HG03135 (cell line): ENCODE measurements around the gene LDHAL6A.

Source experiments
- ATAC-seq: cut with Tn5 transposase; IDR thresholded peaks from one replicate; pipeline ENCODE4 v1.9.1; 2021; ENCODE audit warnings: mild to moderate bottlenecking, moderate library complexity; ENCODE audit not compliant: unreplicated experiment

LDHAL6A gene

GRCh38 chr11:18490319-18490718, 34.7 kb downstream of the LDHAL6A start:
- ATAC-seq: no peak

GRCh38 chr11:18490736-18491485, 35.3 kb downstream of the LDHAL6A start:
- ATAC-seq: no peak

- ATAC-seq: no peak
Measured at GRCh38 chr11:18491924-18492323, 36.3 kb downstream of the LDHAL6A start.

- no peak for ATAC-seq
Measured at GRCh38 chr11:18492888-18493287, 37.2 kb downstream of the LDHAL6A start.

DNA sequence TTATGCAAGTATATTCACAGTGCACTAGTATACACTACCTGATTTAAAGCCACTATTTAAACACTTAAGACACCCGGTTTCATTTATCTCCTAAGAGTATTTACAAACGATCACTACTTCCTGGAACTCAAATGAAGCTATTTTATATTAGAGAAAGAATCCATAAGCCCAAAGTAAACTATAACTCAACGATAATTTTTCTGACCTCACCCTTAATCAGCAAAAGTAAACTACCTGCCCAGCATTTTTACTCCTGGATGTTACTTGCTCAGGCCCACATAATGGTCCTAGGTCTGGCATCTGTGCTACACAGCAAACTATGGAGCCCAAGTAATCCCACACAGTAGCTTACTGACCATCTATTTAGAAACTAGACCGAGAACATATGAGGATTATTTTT, 37.7 kb downstream of the LDHAL6A start:
- no peak for ATAC-seq

DNA sequence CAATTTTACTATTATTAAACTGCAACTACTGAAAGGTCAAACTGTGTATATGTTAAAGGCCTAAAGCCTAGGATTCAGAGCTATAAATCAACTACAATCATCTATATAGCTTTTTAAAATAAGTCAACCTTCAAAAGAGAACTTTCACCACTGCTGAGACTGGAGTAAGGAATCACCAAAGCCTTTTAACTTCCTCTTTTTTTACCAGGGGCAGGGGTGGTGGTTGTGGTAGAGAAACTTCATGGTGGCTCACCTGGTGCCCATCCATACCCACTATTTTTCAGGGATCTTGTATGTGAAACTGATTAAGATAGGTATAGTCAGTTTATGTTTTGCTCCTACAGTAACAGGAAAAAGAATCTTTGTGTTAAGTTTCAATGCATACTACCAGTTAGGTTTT, 39.6 kb downstream of the LDHAL6A start:
- ATAC-seq: no peak

GRCh38 chr11:18495703-18496102, 40.0 kb downstream of the LDHAL6A start:
- no peak for ATAC-seq

- no peak for ATAC-seq
Measured at GRCh38 chr11:18498039-18498438, 42.4 kb downstream of the LDHAL6A start.

DNA sequence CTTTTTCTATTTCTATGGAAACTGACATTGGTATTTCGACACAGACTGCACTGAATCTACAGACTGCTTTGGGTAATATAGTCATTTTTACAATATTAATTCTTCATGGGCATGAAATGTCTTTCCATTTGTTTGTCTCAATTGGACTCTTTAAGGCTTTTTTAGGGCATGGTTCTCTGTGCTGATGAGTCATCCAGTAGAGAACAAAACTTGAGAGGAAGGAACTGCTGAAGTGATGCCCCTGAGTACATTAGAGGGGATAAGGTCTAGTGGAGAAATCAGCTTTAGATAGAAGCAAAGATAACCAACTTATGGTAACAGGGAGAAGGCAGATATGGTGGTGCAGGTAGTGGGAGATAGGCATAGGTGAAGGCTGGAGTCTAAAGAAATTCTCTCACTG, 46.0 kb downstream of the LDHAL6A start:
- no peak for ATAC-seq

DNA sequence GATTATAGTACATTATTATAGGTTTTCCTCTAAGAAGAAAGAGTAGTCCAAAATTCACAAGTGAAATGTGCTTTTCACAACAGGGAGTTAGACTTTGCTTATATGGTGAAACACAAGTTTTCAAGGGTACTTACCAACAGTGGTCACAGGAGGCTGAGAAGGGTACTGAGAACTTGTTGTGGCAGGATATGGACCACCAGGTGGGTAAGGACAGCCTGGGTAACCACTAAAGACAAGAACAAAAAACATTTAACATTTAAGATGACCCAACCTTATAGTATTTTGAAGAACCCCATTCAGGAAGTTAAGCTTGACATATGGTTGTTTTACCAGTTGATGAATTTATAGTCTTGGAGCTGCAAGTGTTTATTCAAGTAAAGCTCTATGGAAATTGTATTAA, 46.7 kb downstream of the LDHAL6A start:
- ATAC-seq: no peak

DNA sequence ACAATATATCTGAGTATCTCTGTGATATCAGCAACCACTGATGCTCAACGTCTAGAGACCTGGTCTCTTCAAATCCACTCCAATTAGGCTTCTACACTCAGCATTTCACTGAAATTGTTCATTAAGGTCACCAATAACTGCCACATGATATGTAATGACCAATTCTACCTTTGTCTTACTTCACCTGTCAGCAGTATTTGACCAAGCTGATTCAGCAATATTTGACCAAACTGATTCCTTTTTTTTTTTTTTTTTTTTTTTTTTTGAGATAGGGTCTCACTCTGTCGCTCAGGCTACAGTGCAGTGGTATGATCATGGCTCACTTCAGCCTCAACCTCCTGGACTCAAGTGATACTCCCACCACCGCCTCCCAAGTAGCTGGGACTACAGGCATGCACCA, 65.5 kb downstream of the LDHAL6A start:
- no peak for ATAC-seq

DNA sequence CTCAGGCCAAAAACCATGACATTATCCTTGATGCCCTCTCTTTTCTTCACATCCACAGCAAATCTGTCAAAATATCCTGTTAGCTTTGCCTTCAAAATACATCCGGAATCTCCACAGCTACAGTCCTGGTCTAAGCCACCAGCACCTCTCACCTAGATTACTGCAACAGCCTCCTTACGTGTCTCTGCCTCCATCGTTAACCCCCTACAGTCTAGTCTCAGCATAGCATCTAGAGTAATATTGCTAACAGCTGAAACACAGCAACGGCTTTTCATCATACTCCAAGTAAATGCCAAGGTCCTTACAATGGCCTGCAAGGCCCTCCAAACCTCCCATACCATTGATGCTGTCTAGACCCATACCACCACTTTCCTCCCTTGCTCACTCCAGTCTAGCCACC, 66.7 kb downstream of the LDHAL6A start:
- ATAC-seq: no peak

GRCh38 chr11:18523084-18523483, 67.4 kb downstream of the LDHAL6A start:
- no peak for ATAC-seq

DNA sequence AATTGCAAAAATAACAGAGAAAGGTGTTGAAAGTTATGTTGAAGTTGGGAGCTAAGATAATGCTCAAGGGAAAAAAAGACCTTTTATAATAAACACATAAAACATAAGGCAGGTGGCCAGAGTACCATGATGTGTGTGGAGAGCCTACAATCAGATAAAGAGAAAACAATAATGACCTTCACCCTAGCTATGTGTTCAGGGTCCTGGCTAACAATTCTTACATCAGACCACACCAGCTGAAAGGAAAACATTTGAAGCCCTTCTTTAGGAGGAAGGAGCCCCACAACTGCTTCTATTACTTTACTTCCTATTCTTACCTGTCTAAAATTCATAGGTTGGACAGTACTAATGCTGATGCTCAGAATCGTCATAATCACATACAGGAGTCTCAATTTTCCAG, 68.6 kb downstream of the LDHAL6A start:
- ATAC-seq: no peak

- ATAC-seq: no peak
Measured at GRCh38 chr11:18526130-18526520, 70.5 kb downstream of the LDHAL6A start.

DNA sequence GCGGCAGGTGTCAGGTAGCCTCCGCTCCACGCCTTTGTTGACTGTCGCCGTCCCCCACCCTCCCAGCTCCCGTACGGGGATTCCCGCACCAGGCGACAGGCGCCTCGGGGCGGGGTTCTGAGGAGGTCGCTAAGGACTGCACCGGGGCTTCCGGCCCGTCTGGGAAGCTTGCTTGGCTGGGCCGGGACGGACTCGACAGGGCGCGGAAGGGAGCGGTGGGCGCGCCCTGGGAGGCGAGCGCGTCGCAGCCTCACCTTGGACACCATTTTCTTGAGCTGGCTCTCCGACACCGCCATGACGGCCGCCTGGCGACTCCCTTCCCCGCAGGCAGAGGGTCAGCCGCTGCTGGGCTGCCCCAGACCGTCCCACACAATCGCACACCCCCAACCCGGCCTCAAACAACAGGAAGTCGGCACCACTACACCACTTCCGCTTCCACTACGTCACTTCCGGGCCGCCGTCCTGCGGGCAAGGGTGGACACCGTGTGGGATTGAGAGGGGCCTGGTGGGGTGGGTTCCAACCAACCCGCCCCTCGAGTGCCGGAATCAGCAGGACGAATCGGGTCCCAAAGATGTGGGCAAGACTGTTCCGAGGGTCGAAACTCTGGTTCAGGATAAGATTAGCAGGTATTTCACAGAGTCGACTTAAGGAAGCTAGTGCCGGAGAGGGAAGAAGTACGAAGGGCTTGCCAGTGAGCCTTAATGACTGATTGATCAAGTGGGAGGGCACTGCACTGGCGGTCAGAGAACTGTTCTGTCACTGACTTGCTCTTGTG, 71.1 kb downstream of the LDHAL6A start, which contains the start of gene TSG101:
Gene TSG101, minus strand, starts transcription at position 422 of the 776 bp plus-strand sequence. Its CDS starts 126 bp downstream, at position 296.
- peak; percentile 95 for ATAC-seq

- no peak for ATAC-seq
Measured at GRCh38 chr11:18527512-18527911, 71.9 kb downstream of the LDHAL6A start.
